ENCODE data around the gene GLIPR1.

Gene GLIPR1

DNA sequence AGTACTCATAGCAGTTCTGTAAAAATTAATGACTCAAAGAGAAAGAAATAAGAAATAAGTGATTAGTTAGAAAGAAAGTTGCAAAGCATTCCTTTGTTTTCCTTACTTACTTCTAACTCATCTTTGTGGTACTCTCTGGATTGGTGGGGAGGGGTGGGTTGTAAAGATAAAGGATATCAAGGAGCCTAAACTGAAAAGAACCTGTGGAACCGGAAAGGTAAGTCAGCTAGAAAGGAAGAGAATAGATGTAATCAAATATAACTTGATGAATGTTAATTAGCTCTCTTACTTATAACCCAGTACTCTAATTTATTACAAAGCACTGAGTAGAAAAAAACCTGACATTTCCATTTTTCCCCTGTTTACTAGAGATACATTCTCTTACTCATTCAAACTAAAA lies 68.3 kb downstream of the GLIPR1 start:
- DNase-seq, result no peak
- Histone ChIP-seq H3K27ac (ENCODE audit: low read length) (no peak overlapping the region), H3K4me3 (ENCODE audit: low read depth in 1 of 2, low read length in 2 of 2) (no peak overlapping the region), H3K4me1 (ENCODE audit: insufficient read depth, low read length) (peaks cover 5% of the 10 kb centered on the region; the same call in 1 of the 2 replicates), H4K20me1 (ENCODE audit: insufficient read depth, low read length) (no peaks in the 10 kb centered on the region), H3K27me3 (ENCODE audit: insufficient read depth, low read length, poor library complexity) (no peaks in the 10 kb centered on the region), H3K4me2 (ENCODE audit: insufficient read depth, low read length) (no peak overlapping the region), H2AFZ (ENCODE audit: low read depth, low read length) (no peak overlapping the region), H3K9me3 (ENCODE audit: insufficient read depth, low read length, severe bottlenecking) (no peaks in the 10 kb centered on the region), H3K36me3 (ENCODE audit: insufficient read depth, low read length) (no peaks in the 10 kb centered on the region), H3K79me2 (ENCODE audit: insufficient read depth, low read length) (no peaks in the 10 kb centered on the region), H3K9ac (ENCODE audit: low read depth, low read length) (no peak overlapping the region)
- ATAC-seq (ENCODE audit: insufficient read depth, low read depth), result no peak
- TF ChIP-seq, protein P1, sequence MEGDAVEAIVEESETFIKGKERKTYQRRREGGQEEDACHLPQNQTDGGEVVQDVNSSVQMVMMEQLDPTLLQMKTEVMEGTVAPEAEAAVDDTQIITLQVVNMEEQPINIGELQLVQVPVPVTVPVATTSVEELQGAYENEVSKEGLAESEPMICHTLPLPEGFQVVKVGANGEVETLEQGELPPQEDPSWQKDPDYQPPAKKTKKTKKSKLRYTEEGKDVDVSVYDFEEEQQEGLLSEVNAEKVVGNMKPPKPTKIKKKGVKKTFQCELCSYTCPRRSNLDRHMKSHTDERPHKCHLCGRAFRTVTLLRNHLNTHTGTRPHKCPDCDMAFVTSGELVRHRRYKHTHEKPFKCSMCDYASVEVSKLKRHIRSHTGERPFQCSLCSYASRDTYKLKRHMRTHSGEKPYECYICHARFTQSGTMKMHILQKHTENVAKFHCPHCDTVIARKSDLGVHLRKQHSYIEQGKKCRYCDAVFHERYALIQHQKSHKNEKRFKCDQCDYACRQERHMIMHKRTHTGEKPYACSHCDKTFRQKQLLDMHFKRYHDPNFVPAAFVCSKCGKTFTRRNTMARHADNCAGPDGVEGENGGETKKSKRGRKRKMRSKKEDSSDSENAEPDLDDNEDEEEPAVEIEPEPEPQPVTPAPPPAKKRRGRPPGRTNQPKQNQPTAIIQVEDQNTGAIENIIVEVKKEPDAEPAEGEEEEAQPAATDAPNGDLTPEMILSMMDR (IDR thresholded peaks at IDR 0.05; ENCODE audit: borderline replicate concordance, extremely low read depth, low read length, poor library complexity, severe bottlenecking), result no peak
- TF ChIP-seq EZH2 (IDR thresholded peaks at IDR 0.05; ENCODE audit: borderline replicate concordance, low read depth, low read length, severe bottlenecking), result no peak

DNA sequence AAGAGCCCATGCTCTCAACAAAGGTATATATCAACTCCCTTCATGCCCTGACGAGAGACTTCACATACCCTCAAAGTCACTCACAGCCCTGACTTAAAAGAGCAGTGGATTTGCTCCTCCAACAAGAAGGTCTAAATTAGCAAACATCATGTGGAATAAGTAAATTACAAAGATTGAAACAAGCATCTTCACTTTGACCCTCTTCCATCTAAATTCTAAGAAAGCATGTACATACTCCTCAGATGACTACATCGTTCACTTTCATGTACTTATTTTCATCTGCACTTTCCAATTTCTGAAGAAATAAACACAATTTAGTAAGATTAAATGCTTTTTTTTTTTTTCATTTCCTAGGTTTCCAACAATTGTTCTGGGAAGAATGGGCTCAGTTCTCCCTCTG lies 69.4 kb downstream of the GLIPR1 start:
- Histone ChIP-seq H3K4me2 (ENCODE audit: insufficient read depth, low read length) (no peak overlapping the region), H3K4me3 (ENCODE audit: low read depth in 1 of 2, low read length in 2 of 2) (no peak overlapping the region), H3K27me3 (ENCODE audit: insufficient read depth, low read length, poor library complexity) (no peaks in the 10 kb centered on the region), H3K36me3 (ENCODE audit: insufficient read depth, low read length) (no peaks in the 10 kb centered on the region), H4K20me1 (ENCODE audit: insufficient read depth, low read length) (no peaks in the 10 kb centered on the region), H3K4me1 (ENCODE audit: insufficient read depth, low read length) (peaks cover 10% of the 10 kb centered on the region), H3K79me2 (ENCODE audit: insufficient read depth, low read length) (no peaks in the 10 kb centered on the region), H3K9me3 (ENCODE audit: insufficient read depth, low read length, severe bottlenecking) (no peaks in the 10 kb centered on the region), H3K9ac (ENCODE audit: low read depth, low read length) (no peak overlapping the region), H3K27ac (ENCODE audit: low read length) (no peak overlapping the region), H2AFZ (ENCODE audit: low read depth, low read length) (no peak overlapping the region)
- ATAC-seq (ENCODE audit: insufficient read depth, low read depth) (no peak), DNase-seq (no peak)
- TF ChIP-seq, protein P1 (IDR thresholded peaks at IDR 0.05; ENCODE audit: borderline replicate concordance, extremely low read depth, low read length, poor library complexity, severe bottlenecking), result no peak
- TF ChIP-seq EZH2 (IDR thresholded peaks at IDR 0.05; ENCODE audit: borderline replicate concordance, low read depth, low read length, severe bottlenecking), result no peak

DNA sequence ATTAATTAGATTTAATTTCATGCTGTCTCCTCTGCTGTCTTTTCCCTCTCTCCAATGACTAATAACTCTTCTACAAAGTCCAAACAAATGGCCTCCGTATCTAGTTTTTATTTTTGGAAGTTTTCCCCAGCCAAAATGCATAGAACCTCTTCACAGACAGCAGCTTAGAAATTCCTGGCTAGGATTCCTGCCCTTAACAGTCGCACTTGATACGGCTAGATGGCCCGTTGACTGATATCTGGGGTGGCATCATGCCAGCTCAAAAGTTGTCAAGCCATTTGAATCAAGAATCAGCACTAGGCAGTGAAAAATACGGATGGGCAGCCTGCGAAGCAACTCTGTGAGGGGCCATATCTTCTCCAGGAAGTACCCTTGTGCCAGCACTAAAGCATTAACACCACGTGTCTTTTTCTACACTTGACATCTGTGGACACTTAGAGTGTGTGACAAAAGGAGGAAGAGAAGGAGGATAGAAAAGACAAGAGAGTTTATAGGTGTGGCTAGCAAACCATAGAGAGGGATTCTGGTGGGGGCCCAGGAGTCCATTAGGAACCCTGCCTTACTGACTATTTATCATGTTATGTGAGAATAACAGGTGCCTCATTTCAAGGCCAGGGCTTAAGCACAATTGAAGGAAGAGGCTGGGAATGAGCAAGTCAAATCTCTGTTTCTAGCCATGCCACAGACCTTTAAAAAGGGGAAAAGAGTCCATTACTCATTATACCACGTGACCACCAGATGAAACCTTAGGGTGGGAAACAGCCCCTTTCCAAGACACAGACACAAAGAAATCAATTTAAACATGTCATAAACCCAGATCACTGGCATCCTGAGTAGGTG lies 70.1 kb downstream of the GLIPR1 start:
- Histone ChIP-seq H2AFZ (ENCODE audit: low read depth, low read length) (no peak overlapping the region; the same call in 1 of the 2 replicates), H3K27me3 (ENCODE audit: insufficient read depth, low read length, poor library complexity) (no peaks in the 10 kb centered on the region), H4K20me1 (ENCODE audit: insufficient read depth, low read length) (no peaks in the 10 kb centered on the region), H3K4me2 (ENCODE audit: insufficient read depth, low read length) (no peak overlapping the region), H3K79me2 (ENCODE audit: insufficient read depth, low read length) (no peaks in the 10 kb centered on the region), H3K4me1 (ENCODE audit: insufficient read depth, low read length) (peaks cover 10% of the 10 kb centered on the region), H3K36me3 (ENCODE audit: insufficient read depth, low read length) (no peaks in the 10 kb centered on the region), H3K9me3 (ENCODE audit: insufficient read depth, low read length, severe bottlenecking) (no peaks in the 10 kb centered on the region), H3K27ac (ENCODE audit: low read length) (no peak overlapping the region), H3K9ac (ENCODE audit: low read depth, low read length) (no peak overlapping the region), H3K4me3 (ENCODE audit: low read depth in 1 of 2, low read length in 2 of 2) (no peak overlapping the region)
- TF ChIP-seq EZH2 (IDR thresholded peaks at IDR 0.05; ENCODE audit: borderline replicate concordance, low read depth, low read length, severe bottlenecking), result no peak
- TF ChIP-seq, protein P1 (IDR thresholded peaks at IDR 0.05; ENCODE audit: borderline replicate concordance, extremely low read depth, low read length, poor library complexity, severe bottlenecking), result no peak
- ATAC-seq (ENCODE audit: insufficient read depth, low read depth) (no peak), DNase-seq (no peak)
